Measurements from ENCODE around the gene ZP3.
"Not testable (repeated sequence)": the region's sequence is repeated elsewhere in the genome, so short reads cannot be mapped to it uniquely, and the experiment has no call there.

ZP3 gene

DNA sequence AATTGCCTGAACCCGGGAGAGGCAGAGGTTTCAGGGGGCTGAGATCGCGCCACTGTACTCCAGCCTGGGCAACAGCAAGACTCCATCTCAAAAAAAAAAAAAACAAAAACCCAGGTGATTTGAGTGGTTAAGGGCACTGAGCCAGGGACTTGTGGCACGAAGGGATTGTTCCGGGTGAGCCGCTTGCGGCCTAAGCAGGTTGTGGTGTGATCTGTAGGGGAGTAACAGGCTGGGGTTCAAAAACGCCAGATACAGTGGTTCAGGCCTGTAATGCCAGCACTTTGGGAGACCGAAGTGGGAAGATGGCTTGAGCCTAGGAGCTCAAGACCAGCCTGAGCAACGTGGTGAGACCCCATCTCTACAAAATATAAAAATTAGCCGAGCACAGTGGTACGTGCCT is 19.1 kb downstream of the ZP3 start:
- H3K4me1 ChIP-seq (ENCODE audit: control insufficient read depth, insufficient read depth, low read length); H3K4me3 ChIP-seq (ENCODE audit: low read length); H3K27me3 ChIP-seq (replicated peaks; ENCODE audit: control insufficient read depth, insufficient read depth, low read length); H3K36me3 ChIP-seq (ENCODE audit: control insufficient read depth, insufficient read depth, low read length, severe bottlenecking); H3K9ac ChIP-seq (ENCODE audit: low read length); DNase-seq (ENCODE audit: low read depth); H3K9me3 ChIP-seq (ENCODE audit: control insufficient read depth, low read length): not testable (repeated sequence)

DNA sequence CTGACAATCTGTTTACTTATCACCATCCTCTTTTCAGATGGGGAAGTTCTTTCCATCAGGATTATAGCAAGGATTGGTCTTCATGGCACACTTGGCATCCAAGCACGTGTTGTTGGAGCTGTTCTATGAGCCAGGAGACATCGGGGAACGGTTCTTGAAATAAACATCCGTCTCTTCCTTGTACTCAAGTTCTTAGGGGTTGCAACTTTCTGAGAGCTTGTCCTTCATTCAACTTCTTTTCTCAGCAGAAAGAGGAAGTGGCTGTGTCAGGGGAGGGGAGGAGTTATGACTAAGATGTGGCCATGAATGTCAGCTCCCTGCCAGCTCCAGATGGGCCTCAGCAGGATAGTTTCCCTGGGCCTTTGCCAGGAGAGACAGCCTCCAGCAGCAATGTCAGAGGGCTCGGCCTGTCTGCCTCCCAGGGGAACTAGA is 20.8 kb downstream of the ZP3 start:
- peak; percentile 39 for DNase-seq (ENCODE audit: low read depth)

DNA sequence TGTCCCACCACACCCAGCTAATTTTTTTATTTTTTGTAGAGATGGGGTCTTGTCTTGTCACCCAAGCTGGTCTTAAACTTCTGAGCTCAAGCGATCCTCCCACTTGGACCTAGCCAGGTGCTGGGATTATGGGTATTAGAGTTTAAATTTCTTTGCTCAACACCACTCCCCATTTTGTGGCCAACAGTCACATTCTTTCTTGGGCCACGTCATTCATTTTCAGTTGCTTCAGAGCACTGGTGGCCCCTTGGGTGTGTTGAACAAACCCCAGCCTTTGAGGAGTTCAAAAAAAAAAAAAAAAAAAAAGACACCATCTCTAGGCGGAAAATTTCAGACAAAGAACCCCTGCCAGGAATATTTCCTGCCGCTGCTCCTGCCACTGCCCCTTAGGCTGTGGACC is 32.3 kb downstream of the ZP3 start:
- not testable (repeated sequence) for H3K27me3 ChIP-seq (replicated peaks; ENCODE audit: control insufficient read depth, insufficient read depth, low read length); H3K4me3 ChIP-seq (ENCODE audit: low read length); H3K9ac ChIP-seq (ENCODE audit: low read length); H3K36me3 ChIP-seq (ENCODE audit: control insufficient read depth, insufficient read depth, low read length, severe bottlenecking); DNase-seq (ENCODE audit: low read depth); H3K9me3 ChIP-seq (ENCODE audit: control insufficient read depth, low read length); H3K4me1 ChIP-seq (ENCODE audit: control insufficient read depth, insufficient read depth, low read length)

More for the DNA sequence above, 20.8 kb downstream of the ZP3 start:
- H3K4me3 ChIP-seq (ENCODE audit: low read length); H3K4me1 ChIP-seq (ENCODE audit: control insufficient read depth, insufficient read depth, low read length); H3K36me3 ChIP-seq (ENCODE audit: control insufficient read depth, insufficient read depth, low read length, severe bottlenecking); H3K9me3 ChIP-seq (ENCODE audit: control insufficient read depth, low read length); H3K9ac ChIP-seq (ENCODE audit: low read length); H3K27me3 ChIP-seq (replicated peaks; ENCODE audit: control insufficient read depth, insufficient read depth, low read length): not testable (repeated sequence)

GRCh38 chr7:76458504-76458903 is 33.8 kb downstream of the ZP3 start:
- not testable (repeated sequence) for H3K4me3 ChIP-seq (ENCODE audit: low read length); H3K4me1 ChIP-seq (ENCODE audit: control insufficient read depth, insufficient read depth, low read length); H3K27me3 ChIP-seq (replicated peaks; ENCODE audit: control insufficient read depth, insufficient read depth, low read length); H3K36me3 ChIP-seq (ENCODE audit: control insufficient read depth, insufficient read depth, low read length, severe bottlenecking); DNase-seq (ENCODE audit: low read depth); H3K9me3 ChIP-seq (ENCODE audit: control insufficient read depth, low read length); H3K9ac ChIP-seq (ENCODE audit: low read length)

DNA sequence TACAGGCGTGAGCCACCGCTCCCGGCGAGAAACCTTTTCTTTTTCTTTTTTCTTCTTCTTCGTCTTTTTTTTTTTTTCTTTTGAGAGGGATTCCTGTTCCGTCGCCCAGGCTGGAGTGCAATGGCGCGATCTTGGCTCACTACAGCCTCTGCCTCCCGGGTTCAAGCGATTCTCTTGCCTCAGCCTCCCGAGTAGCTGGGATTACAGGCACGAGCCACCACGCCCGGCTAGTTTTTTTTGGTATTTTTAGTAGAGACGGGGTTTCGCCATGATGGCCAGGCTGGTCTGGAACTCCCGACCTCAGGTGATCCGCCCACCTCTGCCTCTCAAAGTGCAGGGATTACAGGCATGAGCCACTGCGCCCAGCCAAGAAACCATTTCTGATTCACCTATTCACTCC is 36.0 kb downstream of the ZP3 start:
- not testable (repeated sequence) for H3K4me3 ChIP-seq (ENCODE audit: low read length); H3K4me1 ChIP-seq (ENCODE audit: control insufficient read depth, insufficient read depth, low read length); H3K9me3 ChIP-seq (ENCODE audit: control insufficient read depth, low read length); H3K36me3 ChIP-seq (ENCODE audit: control insufficient read depth, insufficient read depth, low read length, severe bottlenecking); DNase-seq (ENCODE audit: low read depth); H3K27me3 ChIP-seq (replicated peaks; ENCODE audit: control insufficient read depth, insufficient read depth, low read length); H3K9ac ChIP-seq (ENCODE audit: low read length)

DNA sequence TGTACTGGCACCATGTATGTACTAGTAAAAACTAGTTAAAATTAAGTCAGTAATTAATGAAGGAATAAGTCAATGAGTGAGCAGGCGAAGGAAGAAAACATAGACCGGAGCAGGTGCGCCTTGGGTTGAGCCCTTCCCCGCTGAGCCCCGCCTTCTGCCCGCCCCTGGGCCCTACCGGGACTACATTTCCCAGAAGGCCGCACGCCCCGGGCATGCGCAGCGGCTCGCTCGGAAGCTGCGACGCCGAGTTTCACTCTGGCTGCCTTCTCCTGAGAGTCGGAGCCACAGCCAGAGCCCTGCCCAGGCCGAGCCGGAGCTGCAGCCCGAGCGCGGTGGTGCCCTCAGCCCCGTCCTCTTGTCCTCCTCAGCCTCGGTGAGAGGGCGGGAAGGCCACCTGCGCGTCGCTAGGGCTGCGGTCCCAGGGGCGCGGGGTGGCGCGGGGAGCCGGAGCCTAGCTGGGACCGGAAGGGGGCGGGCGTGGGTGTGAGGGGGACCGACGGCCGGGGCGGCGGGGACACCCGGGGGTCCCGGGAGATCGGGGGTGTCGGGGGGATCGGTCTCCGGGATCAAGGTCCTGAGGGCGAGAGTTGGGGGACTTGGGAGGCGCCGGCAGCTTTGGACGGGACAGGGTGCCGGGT is 36.8 kb downstream of the ZP3 start, which contains the start of gene DTX2:
Gene DTX2, plus strand, starts transcription at position 246 of the 638 bp plus-strand sequence. CDS start 18,801 bp downstream, outside the sequence.
- Histone ChIP-seq H3K9ac (ENCODE audit: low read length) (peak within 1 kb of the TSS; percentile 63), H3K4me3 (ENCODE audit: low read length) (peak within 1 kb of the TSS; percentile 63)
- H3K9me3 ChIP-seq (ENCODE audit: control insufficient read depth, low read length); DNase-seq (ENCODE audit: low read depth); H3K27me3 ChIP-seq (replicated peaks; ENCODE audit: control insufficient read depth, insufficient read depth, low read length); H3K4me1 ChIP-seq (ENCODE audit: control insufficient read depth, insufficient read depth, low read length); H3K36me3 ChIP-seq (ENCODE audit: control insufficient read depth, insufficient read depth, low read length, severe bottlenecking): not testable (repeated sequence)

DNA sequence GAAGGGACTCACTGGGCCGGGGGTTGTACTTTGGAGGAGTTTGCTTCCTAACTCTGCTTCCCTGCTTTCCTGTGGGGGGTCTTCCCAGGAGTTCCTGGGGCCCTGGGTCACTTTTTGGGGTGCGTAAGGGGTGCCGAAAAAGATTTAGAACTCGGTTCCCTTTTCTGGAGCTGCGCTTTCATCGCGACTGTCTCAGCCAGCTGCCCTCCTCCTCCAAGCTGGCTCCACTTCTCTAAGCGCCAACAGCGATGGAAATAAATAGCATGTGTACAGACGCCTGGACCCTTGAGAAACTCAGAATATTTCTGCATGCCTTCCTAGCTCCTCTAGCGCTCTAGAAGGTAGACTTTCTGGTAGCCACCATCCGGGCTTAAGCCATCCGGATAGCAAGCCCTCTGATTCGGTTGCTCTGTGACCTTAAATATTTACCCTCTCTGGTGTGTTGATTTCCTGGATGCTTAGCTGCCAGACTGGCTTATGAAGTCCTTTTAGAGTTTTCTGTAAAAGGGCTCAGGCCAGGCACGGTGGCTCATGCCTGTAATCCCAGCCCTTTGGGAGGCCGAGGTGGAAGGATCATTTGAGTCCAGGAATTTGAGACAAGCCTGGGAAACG is 37.6 kb downstream of the ZP3 start:
- H3K4me1 ChIP-seq (ENCODE audit: control insufficient read depth, insufficient read depth, low read length); DNase-seq (ENCODE audit: low read depth); H3K27me3 ChIP-seq (replicated peaks; ENCODE audit: control insufficient read depth, insufficient read depth, low read length); H3K4me3 ChIP-seq (ENCODE audit: low read length); H3K9me3 ChIP-seq (ENCODE audit: control insufficient read depth, low read length); H3K9ac ChIP-seq (ENCODE audit: low read length); H3K36me3 ChIP-seq (ENCODE audit: control insufficient read depth, insufficient read depth, low read length, severe bottlenecking): not testable (repeated sequence)

- not testable (repeated sequence) for H3K27me3 ChIP-seq (replicated peaks; ENCODE audit: control insufficient read depth, insufficient read depth, low read length); DNase-seq (ENCODE audit: low read depth); H3K36me3 ChIP-seq (ENCODE audit: control insufficient read depth, insufficient read depth, low read length, severe bottlenecking)
These were observed 40.2 kb downstream of the ZP3 start for GRCh38 chr7:76464959-76465358.

GRCh38 chr7:76465950-76466349 is 41.2 kb downstream of the ZP3 start:
- not testable (repeated sequence) for H3K27me3 ChIP-seq (replicated peaks; ENCODE audit: control insufficient read depth, insufficient read depth, low read length); H3K4me3 ChIP-seq (ENCODE audit: low read length); H3K9ac ChIP-seq (ENCODE audit: low read length); H3K9me3 ChIP-seq (ENCODE audit: control insufficient read depth, low read length); H3K36me3 ChIP-seq (ENCODE audit: control insufficient read depth, insufficient read depth, low read length, severe bottlenecking); H3K4me1 ChIP-seq (ENCODE audit: control insufficient read depth, insufficient read depth, low read length); DNase-seq (ENCODE audit: low read depth)

More at GRCh38 chr7:76464959-76465358, 40.2 kb downstream of the ZP3 start:
- H3K4me3 ChIP-seq (ENCODE audit: low read length); H3K9ac ChIP-seq (ENCODE audit: low read length); H3K9me3 ChIP-seq (ENCODE audit: control insufficient read depth, low read length); H3K4me1 ChIP-seq (ENCODE audit: control insufficient read depth, insufficient read depth, low read length): not testable (repeated sequence)

DNA sequence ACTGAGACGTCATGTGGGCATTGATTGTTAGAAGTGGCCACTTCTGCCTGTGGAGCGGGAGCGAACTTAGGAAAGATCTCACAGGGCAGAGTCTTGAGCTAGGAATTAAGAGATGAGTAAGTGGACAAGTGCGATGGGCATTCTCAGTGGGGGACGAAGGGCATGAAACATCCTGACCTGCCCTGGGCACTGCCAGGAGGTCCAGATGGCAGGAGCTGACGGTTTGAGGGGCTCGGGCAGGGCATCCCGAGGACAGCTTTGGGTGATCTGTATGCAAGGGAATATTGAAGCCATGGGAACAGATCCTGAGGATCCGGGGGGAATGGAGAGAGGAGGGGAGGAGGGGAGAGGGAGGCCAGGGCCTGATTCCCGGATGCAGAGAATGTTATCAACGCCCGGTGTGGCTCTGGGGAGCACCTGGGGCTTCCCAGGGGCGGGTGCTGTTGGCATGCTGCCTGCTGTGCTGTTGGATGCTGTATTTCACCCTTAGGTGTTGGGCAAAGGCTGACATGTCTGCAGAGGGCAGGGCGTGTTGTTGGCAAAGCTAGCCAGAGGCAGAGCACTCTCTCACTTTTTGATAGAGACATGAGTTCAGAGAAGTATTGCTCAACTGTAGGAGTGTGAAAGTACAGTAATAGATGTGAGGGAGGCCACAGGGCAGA is 43.1 kb downstream of the ZP3 start:
- H3K9me3 ChIP-seq (ENCODE audit: control insufficient read depth, low read length); DNase-seq (ENCODE audit: low read depth); H3K27me3 ChIP-seq (replicated peaks; ENCODE audit: control insufficient read depth, insufficient read depth, low read length): not testable (repeated sequence)

GRCh38 chr7:76471556-76472221 is 46.9 kb downstream of the ZP3 start:
- not testable (repeated sequence) for H3K9ac ChIP-seq (ENCODE audit: low read length); H3K27me3 ChIP-seq (replicated peaks; ENCODE audit: control insufficient read depth, insufficient read depth, low read length); DNase-seq (ENCODE audit: low read depth); H3K4me1 ChIP-seq (ENCODE audit: control insufficient read depth, insufficient read depth, low read length); H3K4me3 ChIP-seq (ENCODE audit: low read length); H3K36me3 ChIP-seq (ENCODE audit: control insufficient read depth, insufficient read depth, low read length, severe bottlenecking); H3K9me3 ChIP-seq (ENCODE audit: control insufficient read depth, low read length)

More for the DNA sequence above, 43.1 kb downstream of the ZP3 start:
- H3K36me3 ChIP-seq (ENCODE audit: control insufficient read depth, insufficient read depth, low read length, severe bottlenecking); H3K4me1 ChIP-seq (ENCODE audit: control insufficient read depth, insufficient read depth, low read length); H3K4me3 ChIP-seq (ENCODE audit: low read length); H3K9ac ChIP-seq (ENCODE audit: low read length): not testable (repeated sequence)
